GM12892 (cell line): ENCODE results near the gene DAGLB.

Source experiments
- POLR2A ChIP-seq: IDR thresholded peaks from 2 replicates; pipeline ENCODE4 v1.6.1; 2011; ENCODE audit warnings: low read depth, low read length, control low read depth
- POLR2AphosphoS5 ChIP-seq: IDR thresholded peaks from 2 replicates; pipeline ENCODE4 v1.6.1; 2011; ENCODE audit warnings: low read depth, low read length, control low read depth
- TAF1 ChIP-seq: IDR thresholded peaks from 2 replicates; pipeline ENCODE4 v1.6.1; 2011; ENCODE audit warnings: low read depth, mild to moderate bottlenecking, control low read depth, low read length, borderline replicate concordance

GRCh38 chr7:6478186-6478585, 30.4 kb upstream of the DAGLB start:
- TF ChIP-seq POLR2AphosphoS5 = 0 out of 2 replicates have a peak, but pooled peaks have one; percentile 30
- no peak for TF ChIP-seq POLR2A
- no peak for TF ChIP-seq TAF1
